ENCODE measurements around the gene PTPRM.

Gene PTPRM

GRCh38 chr18:7608174-7608550 lies 41.0 kb downstream of the PTPRM start:
- TF ChIP-seq ISL1 (CRISPR knock-in tag; IDR thresholded peaks at IDR 0.05) = 0 out of 2 replicates have a peak, but pooled peaks have one; percentile 14
- TF ChIP-seq ZFP3 (CRISPR knock-in tag; IDR thresholded peaks at IDR 0.05) = no peak
- ATAC-seq = no peak

GRCh38 chr18:7608781-7609201 lies 41.7 kb downstream of the PTPRM start:
- TF ChIP-seq ZFP30 (CRISPR knock-in tag; IDR thresholded peaks at IDR 0.05) (no peak), PATZ1 (CRISPR knock-in tag; IDR thresholded peaks at IDR 0.05; ENCODE audit: borderline replicate concordance) (no peak), ZNF8 (CRISPR knock-in tag; IDR thresholded peaks at IDR 0.05) (no peak), OSR1 (CRISPR knock-in tag; IDR thresholded peaks at IDR 0.05) (no peak), ESRRG (CRISPR knock-in tag; IDR thresholded peaks at IDR 0.05) (no peak), SNAI2 (CRISPR knock-in tag; IDR thresholded peaks at IDR 0.05) (no peak), ARNTL (CRISPR knock-in tag; IDR thresholded peaks at IDR 0.05; ENCODE audit: borderline replicate concordance, low read depth) (no peak), TSHZ2 (CRISPR knock-in tag; IDR thresholded peaks at IDR 0.05) (no peak), GLIS3 (CRISPR knock-in tag; IDR thresholded peaks at IDR 0.05) (no peak), ZNF70 (CRISPR knock-in tag; IDR thresholded peaks at IDR 0.05) (no peak), ZNF565 (CRISPR knock-in tag; conservative IDR thresholded peaks at IDR 0.05; ENCODE audit: low read depth) (no peak), TCF4 (CRISPR knock-in tag; IDR thresholded peaks at IDR 0.05; ENCODE audit: borderline replicate concordance) (no peak)
- TF ChIP-seq, protein P1, sequence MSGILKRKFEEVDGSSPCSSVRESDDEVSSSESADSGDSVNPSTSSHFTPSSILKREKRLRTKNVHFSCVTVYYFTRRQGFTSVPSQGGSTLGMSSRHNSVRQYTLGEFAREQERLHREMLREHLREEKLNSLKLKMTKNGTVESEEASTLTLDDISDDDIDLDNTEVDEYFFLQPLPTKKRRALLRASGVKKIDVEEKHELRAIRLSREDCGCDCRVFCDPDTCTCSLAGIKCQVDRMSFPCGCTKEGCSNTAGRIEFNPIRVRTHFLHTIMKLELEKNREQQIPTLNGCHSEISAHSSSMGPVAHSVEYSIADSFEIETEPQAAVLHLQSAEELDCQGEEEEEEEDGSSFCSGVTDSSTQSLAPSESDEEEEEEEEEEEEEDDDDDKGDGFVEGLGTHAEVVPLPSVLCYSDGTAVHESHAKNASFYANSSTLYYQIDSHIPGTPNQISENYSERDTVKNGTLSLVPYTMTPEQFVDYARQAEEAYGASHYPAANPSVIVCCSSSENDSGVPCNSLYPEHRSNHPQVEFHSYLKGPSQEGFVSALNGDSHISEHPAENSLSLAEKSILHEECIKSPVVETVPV (CRISPR knock-in tag; IDR thresholded peaks at IDR 0.05) = no peak
- ATAC-seq = no peak

GRCh38 chr18:7609617-7610016 lies 42.5 kb downstream of the PTPRM start:
- TF ChIP-seq TOX (CRISPR knock-in tag; IDR thresholded peaks at IDR 0.05; ENCODE audit: borderline replicate concordance) (no peak), PATZ1 (CRISPR knock-in tag; IDR thresholded peaks at IDR 0.05; ENCODE audit: borderline replicate concordance) (no peak), ZNF565 (CRISPR knock-in tag; conservative IDR thresholded peaks at IDR 0.05; ENCODE audit: low read depth) (no peak), ZC3H10 (CRISPR knock-in tag; IDR thresholded peaks at IDR 0.05) (no peak), SNAI2 (CRISPR knock-in tag; IDR thresholded peaks at IDR 0.05) (no peak), TSHZ2 (CRISPR knock-in tag; IDR thresholded peaks at IDR 0.05) (no peak), GLIS3 (CRISPR knock-in tag; IDR thresholded peaks at IDR 0.05) (no peak), ZFP3 (CRISPR knock-in tag; IDR thresholded peaks at IDR 0.05) (no peak), ZFP30 (CRISPR knock-in tag; IDR thresholded peaks at IDR 0.05) (no peak), BACH2 (CRISPR knock-in tag; IDR thresholded peaks at IDR 0.05; ENCODE audit: borderline replicate concordance) (no peak), ZNF70 (CRISPR knock-in tag; IDR thresholded peaks at IDR 0.05) (no peak), TCF4 (CRISPR knock-in tag; IDR thresholded peaks at IDR 0.05; ENCODE audit: borderline replicate concordance) (no peak), ESRRG (CRISPR knock-in tag; IDR thresholded peaks at IDR 0.05) (no peak), ISL1 (CRISPR knock-in tag; IDR thresholded peaks at IDR 0.05) (no peak), CSDC2 (CRISPR knock-in tag; IDR thresholded peaks at IDR 0.05) (no peak), POU6F1 (CRISPR knock-in tag; IDR thresholded peaks at IDR 0.05; ENCODE audit: borderline replicate concordance, low read depth) (no peak), ZNF8 (CRISPR knock-in tag; IDR thresholded peaks at IDR 0.05) (no peak)
- TF ChIP-seq, protein P2, sequence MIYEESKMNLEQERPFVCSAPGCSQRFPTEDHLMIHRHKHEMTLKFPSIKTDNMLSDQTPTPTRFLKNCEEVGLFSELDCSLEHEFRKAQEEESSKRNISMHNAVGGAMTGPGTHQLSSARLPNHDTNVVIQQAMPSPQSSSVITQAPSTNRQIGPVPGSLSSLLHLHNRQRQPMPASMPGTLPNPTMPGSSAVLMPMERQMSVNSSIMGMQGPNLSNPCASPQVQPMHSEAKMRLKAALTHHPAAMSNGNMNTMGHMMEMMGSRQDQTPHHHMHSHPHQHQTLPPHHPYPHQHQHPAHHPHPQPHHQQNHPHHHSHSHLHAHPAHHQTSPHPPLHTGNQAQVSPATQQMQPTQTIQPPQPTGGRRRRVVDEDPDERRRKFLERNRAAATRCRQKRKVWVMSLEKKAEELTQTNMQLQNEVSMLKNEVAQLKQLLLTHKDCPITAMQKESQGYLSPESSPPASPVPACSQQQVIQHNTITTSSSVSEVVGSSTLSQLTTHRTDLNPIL (CRISPR knock-in tag; IDR thresholded peaks at IDR 0.05; ENCODE audit: low read depth) = no peak
- TF ChIP-seq, protein P1 (CRISPR knock-in tag; IDR thresholded peaks at IDR 0.05) = no peak
- no peak for ATAC-seq

All from SK-N-SH treated with all-trans-retinoic acid at 6 μM for 48 hours (cell line).